ENCODE results near the gene ARL15.

GRCh38 chr5:54120473-54120872, 189.9 kb downstream of the ARL15 start:
- TF ChIP-seq CTCF (conservative IDR thresholded peaks at IDR 0.05 in 1 of 2, IDR thresholded peaks at IDR 0.05 in 1 of 2; ENCODE audit: extremely low read depth in 1 of 2, insufficient read depth in 1 of 2, low read depth in 1 of 2, low read length in 2 of 2): no peak
- no peak for TF ChIP-seq EZH2 (IDR thresholded peaks at IDR 0.05; ENCODE audit: borderline replicate concordance, low read length)
